Measurements from ENCODE around the gene STUB1.

DNA sequence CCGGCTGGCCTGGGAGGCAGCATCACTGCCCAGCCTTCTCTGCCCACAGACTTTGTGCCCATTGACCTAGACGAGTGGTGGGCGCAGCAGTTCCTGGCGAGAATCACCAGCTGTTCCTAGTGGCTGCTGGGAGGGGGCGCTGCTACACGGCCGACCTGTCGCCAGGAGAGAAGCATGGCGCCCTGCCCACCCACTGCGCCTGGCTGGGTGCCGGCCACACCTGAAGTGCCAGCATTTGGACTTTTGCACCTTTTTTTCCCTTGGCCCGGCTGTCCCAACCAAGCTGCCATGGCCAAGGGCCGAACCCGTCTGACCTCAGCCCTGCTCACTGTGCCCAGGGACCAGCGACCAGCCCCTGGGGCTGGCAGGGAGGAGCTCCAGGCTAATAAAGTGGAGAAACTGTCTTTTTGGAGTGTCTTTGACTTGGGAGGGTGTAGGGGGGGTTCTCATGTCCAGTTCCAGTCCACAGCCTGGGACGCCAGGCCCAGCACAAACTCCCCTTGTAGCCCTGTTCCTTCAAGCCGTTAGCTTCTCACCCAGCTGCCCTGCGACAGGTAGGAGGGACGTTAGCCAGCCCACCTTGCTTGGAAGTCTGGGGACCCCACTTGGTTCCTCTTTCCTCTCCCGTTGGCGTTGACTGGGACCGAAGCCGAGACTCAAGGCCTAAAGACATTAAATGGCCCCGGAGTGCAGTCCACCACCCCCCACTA, 32.0 kb upstream of the STUB1 start:
- TF ChIP-seq, protein P1, sequence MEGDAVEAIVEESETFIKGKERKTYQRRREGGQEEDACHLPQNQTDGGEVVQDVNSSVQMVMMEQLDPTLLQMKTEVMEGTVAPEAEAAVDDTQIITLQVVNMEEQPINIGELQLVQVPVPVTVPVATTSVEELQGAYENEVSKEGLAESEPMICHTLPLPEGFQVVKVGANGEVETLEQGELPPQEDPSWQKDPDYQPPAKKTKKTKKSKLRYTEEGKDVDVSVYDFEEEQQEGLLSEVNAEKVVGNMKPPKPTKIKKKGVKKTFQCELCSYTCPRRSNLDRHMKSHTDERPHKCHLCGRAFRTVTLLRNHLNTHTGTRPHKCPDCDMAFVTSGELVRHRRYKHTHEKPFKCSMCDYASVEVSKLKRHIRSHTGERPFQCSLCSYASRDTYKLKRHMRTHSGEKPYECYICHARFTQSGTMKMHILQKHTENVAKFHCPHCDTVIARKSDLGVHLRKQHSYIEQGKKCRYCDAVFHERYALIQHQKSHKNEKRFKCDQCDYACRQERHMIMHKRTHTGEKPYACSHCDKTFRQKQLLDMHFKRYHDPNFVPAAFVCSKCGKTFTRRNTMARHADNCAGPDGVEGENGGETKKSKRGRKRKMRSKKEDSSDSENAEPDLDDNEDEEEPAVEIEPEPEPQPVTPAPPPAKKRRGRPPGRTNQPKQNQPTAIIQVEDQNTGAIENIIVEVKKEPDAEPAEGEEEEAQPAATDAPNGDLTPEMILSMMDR (IDR thresholded peaks at IDR 0.05), result peak; percentile 22 to 80 (median 48)
- TF ChIP-seq POLR2AphosphoS5 (IDR thresholded peaks at IDR 0.05), result peak; percentile 6 to 73 (median 61)

All from transverse colon (tissue), 4 donors.